HEK293T (cell line): ENCODE data around the gene ZER1.
A peak's percentile ranks its signal among the peaks of the same experiment; 100 is the strongest.

Experiments
- CTCF ChIA-PET: fragments of 350-600 bp; formaldehyde crosslinking; extraction: SDS; loops from one replicate; lab custom pipeline; 2021; ENCODE audit warnings: antibody characterized with exemption, inconsistent platforms; lab: Yijun Ruan, JAX
- POLR2A ChIA-PET: fragments of 350-600 bp; formaldehyde crosslinking; extraction: SDS; loops from one replicate; lab custom pipeline; 2020; ENCODE audit warnings: antibody characterized with exemption, inconsistent platforms; lab: Yijun Ruan, JAX
- DNase-seq: peaks from one replicate; pipeline ENCODE4 v3.0.0; 2012; ENCODE audit warnings: mixed read lengths; ENCODE audit errors: extremely low spot score
- ARNT ChIP-seq: fragments of 450-650 bp; IDR thresholded peaks from 2 replicates; pipeline ENCODE4 v1.6.1; 2017; ENCODE audit warnings: mild to moderate bottlenecking
- BHLHE40 ChIP-seq: fragments of 450-650 bp; IDR thresholded peaks from 2 replicates; pipeline ENCODE4 v1.6.1; 2016; ENCODE audit warnings: mild to moderate bottlenecking, moderate library complexity, borderline replicate concordance
- CTBP1 ChIP-seq: fragments of 450-650 bp; IDR thresholded peaks from 2 replicates; pipeline ENCODE4 v1.6.1; 2016; ENCODE audit warnings: borderline replicate concordance
- ELF4 ChIP-seq: fragments of 450-650 bp; IDR thresholded peaks from 2 replicates; pipeline ENCODE4 v1.6.1; 2017; ENCODE audit warnings: antibody characterized with exemption
- FOXA1 ChIP-seq: fragments of 450-650 bp; IDR thresholded peaks from 2 replicates; pipeline ENCODE4 v1.6.1; 2016; ENCODE audit warnings: mild to moderate bottlenecking
- FOXK2 ChIP-seq: fragments of 450-650 bp; IDR thresholded peaks from 2 replicates; pipeline ENCODE4 v1.6.1; 2016; ENCODE audit warnings: mild to moderate bottlenecking
- FOXM1 ChIP-seq: fragments of 450-650 bp; IDR thresholded peaks from 2 replicates; pipeline ENCODE4 v1.6.1; 2017; ENCODE audit warnings: mild to moderate bottlenecking, borderline replicate concordance
- HDGF ChIP-seq: fragments of 450-650 bp; IDR thresholded peaks from 2 replicates; pipeline ENCODE4 v1.6.1; 2017; ENCODE audit warnings: antibody characterized with exemption, borderline replicate concordance
- L3MBTL2 ChIP-seq: fragments of 450-650 bp; conservative IDR thresholded peaks from 2 replicates; pipeline ENCODE4 v1.6.1; 2016; ENCODE audit warnings: mild to moderate bottlenecking
- LEF1 ChIP-seq: fragments of 450-650 bp; IDR thresholded peaks from 2 replicates; pipeline ENCODE4 v1.6.1; 2017; ENCODE audit warnings: mild to moderate bottlenecking, borderline replicate concordance
- NFRKB ChIP-seq: fragments of 450-650 bp; IDR thresholded peaks from 2 replicates; pipeline ENCODE4 v1.6.1; 2016; ENCODE audit warnings: mild to moderate bottlenecking, moderate library complexity
- SP1 ChIP-seq: fragments of 450-650 bp; IDR thresholded peaks from 2 replicates; pipeline ENCODE4 v1.6.1; 2017
- SUZ12 ChIP-seq: fragments of 450-650 bp; IDR thresholded peaks from 2 replicates; pipeline ENCODE4 v1.6.1; 2016; ENCODE audit warnings: mild to moderate bottlenecking
- TARDBP ChIP-seq: fragments of 450-650 bp; IDR thresholded peaks from 2 replicates; pipeline ENCODE4 v1.6.1; 2016
- ZNF384 ChIP-seq: fragments of 450-650 bp; IDR thresholded peaks from 2 replicates; pipeline ENCODE4 v1.6.1; 2016
- TF ChIP-seq, protein P1 (sequence below): fragments of 450-650 bp; IDR thresholded peaks from 2 replicates; pipeline ENCODE4 v1.6.1; 2016

Gene ZER1

DNA sequence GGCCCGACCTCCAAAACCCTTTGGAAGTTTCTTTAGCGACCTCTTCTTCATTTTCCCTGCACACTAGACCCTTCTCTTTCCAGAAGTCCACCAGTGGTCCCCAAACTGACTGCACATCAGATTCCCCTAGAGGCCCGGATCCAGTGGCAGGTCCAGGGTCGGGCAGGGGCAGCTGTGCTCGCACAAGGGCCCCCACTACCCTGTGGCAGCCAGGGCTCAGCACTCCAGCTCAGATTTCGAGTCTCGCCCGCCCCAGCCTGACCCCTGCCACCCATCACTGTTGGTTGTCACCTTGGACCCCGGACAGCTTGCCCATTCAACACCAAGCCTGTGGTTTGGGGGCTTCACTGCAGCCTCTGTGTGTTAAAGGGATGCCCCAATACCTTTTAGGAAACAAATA lies 40.0 kb downstream of the ZER1 start:
- ChIA-PET POLR2A (no interaction called here), CTCF (no interaction called here)
- no peak for TF ChIP-seq FOXK2
- no peak for TF ChIP-seq SUZ12
- no peak for TF ChIP-seq NFRKB
- no peak for DNase-seq

- CTCF ChIA-PET = no interaction called here
Observed at GRCh38 chr9:128731093-128731492, 40.6 kb downstream of the ZER1 start.

GRCh38 chr9:128729766-128730517 lies 41.8 kb downstream of the ZER1 start:
- TF ChIP-seq ARNT = no peak
- no peak for TF ChIP-seq SUZ12
- TF ChIP-seq FOXA1 = no peak
- TF ChIP-seq ELF4 = no peak
- no peak for TF ChIP-seq BHLHE40
- TF ChIP-seq LEF1 = no peak
- no peak for TF ChIP-seq FOXM1
- TF ChIP-seq ZNF384 = no peak
- no peak for TF ChIP-seq FOXK2
- no peak for TF ChIP-seq CTBP1
- TF ChIP-seq TARDBP = no peak
- no peak for TF ChIP-seq NFRKB
- TF ChIP-seq, protein P1, sequence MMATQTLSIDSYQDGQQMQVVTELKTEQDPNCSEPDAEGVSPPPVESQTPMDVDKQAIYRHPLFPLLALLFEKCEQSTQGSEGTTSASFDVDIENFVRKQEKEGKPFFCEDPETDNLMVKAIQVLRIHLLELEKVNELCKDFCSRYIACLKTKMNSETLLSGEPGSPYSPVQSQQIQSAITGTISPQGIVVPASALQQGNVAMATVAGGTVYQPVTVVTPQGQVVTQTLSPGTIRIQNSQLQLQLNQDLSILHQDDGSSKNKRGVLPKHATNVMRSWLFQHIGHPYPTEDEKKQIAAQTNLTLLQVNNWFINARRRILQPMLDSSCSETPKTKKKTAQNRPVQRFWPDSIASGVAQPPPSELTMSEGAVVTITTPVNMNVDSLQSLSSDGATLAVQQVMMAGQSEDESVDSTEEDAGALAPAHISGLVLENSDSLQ = no peak
- no peak for TF ChIP-seq HDGF
- TF ChIP-seq SP1 = no peak
- CTCF ChIA-PET = no interaction called here
- no peak for DNase-seq
- POLR2A ChIA-PET = no interaction called here

More at GRCh38 chr9:128731093-128731492, 40.6 kb downstream of the ZER1 start:
- TF ChIP-seq CTBP1 (no peak), LEF1 (no peak), TARDBP (no peak), HDGF (no peak)
- POLR2A ChIA-PET = no interaction called here
- no peak for DNase-seq

DNA sequence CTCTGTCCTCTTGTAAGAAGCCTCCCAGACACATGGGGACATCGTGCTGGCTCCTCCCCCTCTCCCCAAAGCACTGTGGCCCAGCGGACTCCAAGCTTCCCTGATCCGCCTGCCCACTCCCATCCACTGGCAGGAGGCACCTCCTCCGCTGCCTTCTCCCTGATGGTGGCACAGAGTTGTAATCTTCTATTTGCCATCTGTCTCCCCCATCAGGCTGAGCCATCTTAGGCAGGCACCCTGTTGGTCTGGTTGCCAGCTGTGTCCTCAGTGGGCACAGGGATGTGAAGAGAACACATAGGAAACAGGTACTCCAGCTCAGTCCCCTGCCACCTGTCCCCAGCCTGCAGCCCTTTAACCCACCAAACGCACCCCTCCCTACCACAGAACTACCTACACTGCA lies 42.4 kb downstream of the ZER1 start:
- TF ChIP-seq SUZ12 (no peak), TARDBP (no peak), ELF4 (no peak), LEF1 (no peak), L3MBTL2 (no peak), BHLHE40 (no peak), NFRKB (no peak), FOXM1 (no peak), ZNF384 (no peak)
- TF ChIP-seq, protein P1 = no peak
- ChIA-PET CTCF (no interaction called here), POLR2A (no interaction called here)
- no peak for DNase-seq

DNA sequence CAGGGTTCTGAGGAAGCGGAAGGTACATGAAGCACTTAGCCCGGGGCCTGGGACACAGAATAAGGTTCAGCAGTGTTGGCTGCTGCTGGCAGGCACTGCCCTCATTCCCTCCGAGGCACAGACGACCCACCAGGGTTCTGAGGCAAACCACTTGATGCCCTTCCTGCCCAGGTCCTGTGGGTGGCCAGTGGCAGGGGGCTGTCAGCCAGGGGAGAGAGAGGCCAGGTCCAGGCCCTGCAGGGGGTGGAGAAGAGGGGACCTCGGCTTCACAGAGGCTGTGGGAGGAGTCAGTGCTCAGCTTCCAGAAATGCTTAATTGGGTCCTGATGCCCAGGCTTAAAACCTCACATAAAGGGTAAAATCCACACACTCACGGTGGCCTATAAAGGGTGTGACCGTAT lies 43.4 kb downstream of the ZER1 start:
- ChIA-PET CTCF (no interaction called here), POLR2A (no interaction called here)
- TF ChIP-seq SUZ12 (no peak), FOXK2 (no peak), CTBP1 (no peak)
- no peak for DNase-seq

GRCh38 chr9:128727640-128728248 lies 44.0 kb downstream of the ZER1 start:
- POLR2A ChIA-PET = no interaction called here
- CTCF ChIA-PET = no interaction called here
- DNase-seq = no peak
- TF ChIP-seq ARNT = no peak
- TF ChIP-seq FOXK2 = no peak
- TF ChIP-seq BHLHE40 = no peak
- TF ChIP-seq, protein P1 = no peak
- no peak for TF ChIP-seq CTBP1
- no peak for TF ChIP-seq SP1
- TF ChIP-seq HDGF = no peak
- no peak for TF ChIP-seq ELF4
- no peak for TF ChIP-seq NFRKB
- TF ChIP-seq L3MBTL2 = no peak
- TF ChIP-seq ZNF384 = no peak
- TF ChIP-seq TARDBP = no peak
- no peak for TF ChIP-seq FOXA1
- TF ChIP-seq LEF1 = no peak
- TF ChIP-seq SUZ12 = no peak
- no peak for TF ChIP-seq FOXM1

DNA sequence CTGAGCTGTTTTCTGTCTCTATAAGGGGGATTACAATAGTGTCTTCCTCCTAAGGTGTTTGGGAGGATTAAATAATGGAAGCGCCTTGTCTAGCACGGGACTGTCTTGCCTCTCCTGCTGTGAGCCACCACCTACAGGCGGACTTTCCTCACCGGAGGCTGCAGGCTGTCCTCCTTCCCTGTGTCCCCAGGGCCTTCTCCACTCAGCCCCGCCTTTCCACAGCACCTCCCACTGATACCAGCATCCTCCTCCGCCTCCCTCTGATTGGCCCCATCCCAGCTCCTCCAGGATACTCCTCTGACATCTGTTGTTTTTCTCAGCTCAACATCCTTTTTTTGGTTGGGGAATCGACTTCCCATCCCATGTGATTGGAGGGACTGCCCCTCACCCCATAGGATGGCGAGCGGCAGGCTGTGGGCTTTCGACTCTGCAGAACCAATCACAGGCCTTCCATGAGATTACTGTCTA lies 46.9 kb downstream of the ZER1 start:
- no peak for TF ChIP-seq FOXA1
- no peak for TF ChIP-seq TARDBP
- CTCF ChIA-PET = interaction anchor here (1.0 to 1.1 kb wide), 2 partner anchors 9 to 23 kb away, joined by 3 to 5 read pairs; partner anchors contain the start of gene PKN3
- DNase-seq = peak; percentile 51
- POLR2A ChIA-PET = interaction anchor here (0.9 to 1.6 kb wide), 6 partner anchors 15 to 174 kb away, joined by 3 to 8 read pairs (median 4); partner anchors contain the start of genes ENDOG, PKN3 and SET
